Ureter (tissue), 1 donor: ENCODE data around the gene MED22. TPM values are rescaled to one million over a fixed set of nuclear protein-coding genes. Genes with fewer than 3 reads are reported as not detected.
"Not testable (repeated sequence)": the region's sequence is repeated elsewhere in the genome, so short reads cannot be mapped to it uniquely, and the experiment has no call there.

Experiments
- DNase-seq: peaks from one replicate; pipeline ENCODE4 v3.0.0-alpha.2; 2020; ENCODE audit warnings: low spot score
- total RNA-seq: library from RNA; stranded (reverse); gene quantifications from one replicate; pipeline ENCODE4 v1.2.4, GENCODE V29; 2023
- donor health status: DM: yes; HTN: yes; CAD: no.

The MED22 gene
- 31.2 TPM for total RNA-seq

GRCh38 chr9:133347985-133348717 is at the start of gene MED22, which contains the start of gene RPL7A:
TSS of gene MED22 (minus strand) at chr9:133348131. CDS start at chr9:133346662, 1,469 bp downstream.
TSS of gene RPL7A (plus strand) at chr9:133348218. CDS start at chr9:133348244, 26 bp downstream.
- peak; percentile 96 for DNase-seq

GRCh38 chr9:133397370-133397769 is 49.4 kb upstream of the MED22 start:
- DNase-seq = no peak

GRCh38 chr9:133396952-133397351 is 49.0 kb upstream of the MED22 start:
- no peak for DNase-seq

GRCh38 chr9:133394687-133395271 is 46.8 kb upstream of the MED22 start:
- DNase-seq = no peak

GRCh38 chr9:133393399-133393798 is 45.5 kb upstream of the MED22 start:
- no peak for DNase-seq

DNA sequence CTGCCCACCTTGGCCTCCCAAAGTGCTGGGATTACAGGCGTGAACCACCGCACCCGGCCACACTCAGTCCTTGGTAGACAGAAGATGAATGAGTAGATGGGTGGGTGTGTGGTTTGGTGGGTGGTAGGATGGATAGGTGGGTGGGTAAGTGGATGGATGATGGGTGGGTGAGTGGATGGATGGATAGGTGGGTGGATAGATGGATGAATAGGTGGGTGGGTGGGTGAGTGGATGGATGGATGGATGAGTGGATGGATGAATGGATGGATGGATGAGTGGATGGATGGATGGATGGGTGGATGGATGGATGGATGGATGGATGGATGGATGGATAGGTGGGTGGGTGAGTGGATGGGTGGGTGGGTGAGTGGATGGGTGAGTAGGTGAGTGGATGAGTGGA is 44.4 kb upstream of the MED22 start:
- DNase-seq = not testable (repeated sequence)

GRCh38 chr9:133391449-133391848 is 43.5 kb upstream of the MED22 start:
- DNase-seq = not testable (repeated sequence)

GRCh38 chr9:133390713-133391112 is 42.8 kb upstream of the MED22 start:
- no peak for DNase-seq

GRCh38 chr9:133389562-133389961 is 41.6 kb upstream of the MED22 start:
- DNase-seq = no peak

DNA sequence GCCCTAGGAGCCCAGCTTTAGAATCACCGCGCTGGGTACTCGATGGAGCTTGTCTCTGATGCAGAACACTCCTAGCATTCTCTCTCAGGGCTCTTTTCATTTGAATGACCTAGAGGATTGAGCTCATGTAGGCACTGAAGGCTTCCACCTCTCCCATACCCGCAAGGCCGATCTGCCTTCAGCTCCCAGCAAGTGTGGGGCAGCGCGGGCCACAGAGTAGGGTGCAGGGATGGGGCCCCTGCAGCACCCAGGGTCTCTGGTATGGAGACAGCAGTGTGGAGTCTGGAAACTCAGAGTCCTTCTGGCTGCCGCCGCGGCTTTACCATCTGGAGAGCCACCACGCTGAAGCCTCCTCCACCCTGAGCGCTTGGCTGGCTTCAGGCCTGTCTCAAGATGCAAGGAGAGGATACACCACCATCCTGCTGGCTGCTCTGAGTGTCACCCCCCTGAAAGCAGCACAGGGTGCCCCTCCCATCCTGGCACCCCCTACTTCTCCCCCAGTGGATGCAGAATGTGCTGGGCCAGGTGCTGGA is 41.2 kb upstream of the MED22 start:
- no peak for DNase-seq

DNA sequence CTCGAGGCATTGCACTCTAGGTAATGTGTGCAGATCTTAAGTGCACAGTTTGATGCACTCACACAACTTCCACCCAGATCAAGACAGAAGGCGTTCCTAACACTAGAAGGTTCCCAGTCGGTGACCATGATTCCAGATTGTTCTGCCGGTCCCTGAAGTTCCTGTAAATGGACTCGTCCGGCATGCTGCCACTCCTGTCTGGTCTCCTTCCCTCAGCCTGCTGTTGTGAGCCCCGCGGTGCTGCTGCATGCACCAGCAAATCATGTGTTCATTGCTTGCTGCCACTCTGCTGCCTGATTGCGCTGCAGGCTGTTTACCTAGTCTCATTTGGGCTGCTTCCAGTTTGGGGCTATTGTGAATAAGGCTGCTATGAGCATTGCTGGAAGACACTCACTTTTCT is 39.7 kb upstream of the MED22 start:
- DNase-seq = peak; percentile 69

DNA sequence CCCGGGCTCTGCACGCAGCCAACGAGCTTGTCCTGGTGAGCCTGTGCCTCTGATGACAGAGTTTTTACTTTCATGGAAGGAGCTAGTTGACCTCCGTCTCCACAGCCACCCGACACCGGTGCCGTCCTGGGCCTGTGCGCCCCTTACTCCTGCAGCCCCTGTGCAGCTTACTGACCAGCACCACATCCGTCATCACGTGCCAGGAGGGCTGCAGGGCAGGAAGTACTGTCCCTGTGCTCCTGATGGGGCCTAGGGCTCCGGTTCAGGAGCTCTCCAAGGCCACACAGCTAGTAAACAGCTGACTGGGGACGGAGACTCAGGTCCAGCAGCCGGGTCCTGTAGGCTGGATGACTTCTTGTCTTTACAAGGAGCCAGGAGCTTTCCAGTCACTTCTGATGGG is 38.4 kb upstream of the MED22 start:
- DNase-seq = no peak

DNA sequence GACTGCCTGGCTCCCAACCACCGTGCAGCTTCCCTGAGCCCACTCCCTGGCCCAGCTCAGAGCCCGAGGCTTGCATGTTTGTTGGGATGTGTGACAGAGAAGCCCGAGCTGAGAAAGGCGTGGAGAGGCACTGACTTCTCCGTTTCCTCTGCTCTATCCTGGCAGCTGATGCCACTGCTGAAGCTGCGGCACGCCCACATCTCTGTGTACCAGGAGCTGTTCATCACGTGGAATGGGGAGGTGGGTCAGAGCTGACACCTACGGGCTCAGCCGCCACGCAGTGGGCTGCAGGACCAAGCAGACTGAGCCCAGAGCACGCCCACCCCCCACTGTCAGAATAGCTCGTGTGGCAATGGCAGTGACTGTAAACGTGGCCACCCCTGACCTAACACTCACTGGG is 37.5 kb upstream of the MED22 start:
- no peak for DNase-seq

GRCh38 chr9:133384736-133385321 is 36.9 kb upstream of the MED22 start:
- no peak for DNase-seq

DNA sequence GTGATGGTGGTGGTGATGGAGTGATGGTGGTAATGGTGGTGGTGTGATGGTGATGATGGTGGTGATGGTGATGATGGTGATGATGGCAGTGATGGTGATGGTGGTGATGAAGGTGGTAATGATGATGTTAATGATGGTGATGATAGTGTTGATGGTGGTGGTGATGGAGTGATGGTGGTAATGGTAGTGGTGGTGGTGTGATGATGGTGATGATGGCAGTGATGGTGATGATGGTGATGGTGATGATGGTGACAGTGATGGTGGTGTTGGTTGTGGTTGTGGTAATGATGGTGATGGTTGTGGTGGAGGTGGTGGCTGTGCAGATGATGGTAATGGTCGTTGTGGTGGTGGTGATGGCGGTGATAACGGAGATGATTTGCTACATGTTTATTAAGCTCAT is 35.5 kb upstream of the MED22 start:
- no peak for DNase-seq

DNA sequence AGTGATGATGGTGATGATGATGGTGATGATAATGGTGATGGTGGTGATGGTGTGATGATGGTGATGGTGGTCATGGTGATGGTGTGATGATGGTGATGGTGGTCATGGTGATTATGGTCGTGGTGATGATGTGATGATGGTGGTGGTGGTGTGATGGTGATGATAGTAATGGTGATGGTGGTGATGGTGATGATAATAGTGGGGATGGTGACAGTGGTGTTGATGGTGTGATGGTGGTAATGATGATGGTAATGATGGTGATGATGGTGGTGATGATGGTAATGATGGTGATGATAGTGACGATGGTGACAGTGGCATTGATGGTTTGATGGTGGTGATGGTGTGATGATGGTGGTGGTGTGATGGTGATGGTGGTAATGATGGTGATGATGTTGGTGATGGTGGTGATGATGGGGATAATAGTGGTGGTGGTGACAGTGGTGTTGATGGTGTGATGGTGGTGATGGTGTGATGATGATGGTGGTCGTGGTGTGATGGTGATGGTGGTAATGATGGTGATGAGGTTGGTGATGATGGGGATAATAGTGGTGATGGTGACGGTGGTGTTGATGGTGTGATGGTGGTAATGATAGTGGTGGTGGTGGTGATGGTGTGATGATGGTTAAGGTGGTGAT is 34.7 kb upstream of the MED22 start:
- DNase-seq = no peak

DNA sequence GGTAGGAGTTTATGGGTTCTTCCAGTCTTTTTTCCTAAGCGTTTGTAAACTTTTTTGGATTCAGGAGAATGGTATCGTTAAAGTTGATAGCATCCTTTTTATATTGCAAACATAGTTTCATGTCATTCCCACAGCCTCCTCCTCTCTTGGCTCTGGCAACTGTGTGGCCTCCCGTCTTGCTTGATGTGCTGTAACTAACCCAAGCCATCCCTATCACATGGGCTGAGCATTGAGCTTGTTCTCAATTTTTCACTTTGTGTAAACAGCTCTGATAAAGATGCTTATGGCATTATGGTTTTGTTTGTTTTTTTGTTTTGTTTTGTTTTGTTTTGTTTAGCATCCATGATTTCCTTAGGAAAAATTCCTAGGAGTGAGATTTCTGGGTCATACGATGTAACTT is 32.8 kb upstream of the MED22 start:
- DNase-seq = no peak

DNA sequence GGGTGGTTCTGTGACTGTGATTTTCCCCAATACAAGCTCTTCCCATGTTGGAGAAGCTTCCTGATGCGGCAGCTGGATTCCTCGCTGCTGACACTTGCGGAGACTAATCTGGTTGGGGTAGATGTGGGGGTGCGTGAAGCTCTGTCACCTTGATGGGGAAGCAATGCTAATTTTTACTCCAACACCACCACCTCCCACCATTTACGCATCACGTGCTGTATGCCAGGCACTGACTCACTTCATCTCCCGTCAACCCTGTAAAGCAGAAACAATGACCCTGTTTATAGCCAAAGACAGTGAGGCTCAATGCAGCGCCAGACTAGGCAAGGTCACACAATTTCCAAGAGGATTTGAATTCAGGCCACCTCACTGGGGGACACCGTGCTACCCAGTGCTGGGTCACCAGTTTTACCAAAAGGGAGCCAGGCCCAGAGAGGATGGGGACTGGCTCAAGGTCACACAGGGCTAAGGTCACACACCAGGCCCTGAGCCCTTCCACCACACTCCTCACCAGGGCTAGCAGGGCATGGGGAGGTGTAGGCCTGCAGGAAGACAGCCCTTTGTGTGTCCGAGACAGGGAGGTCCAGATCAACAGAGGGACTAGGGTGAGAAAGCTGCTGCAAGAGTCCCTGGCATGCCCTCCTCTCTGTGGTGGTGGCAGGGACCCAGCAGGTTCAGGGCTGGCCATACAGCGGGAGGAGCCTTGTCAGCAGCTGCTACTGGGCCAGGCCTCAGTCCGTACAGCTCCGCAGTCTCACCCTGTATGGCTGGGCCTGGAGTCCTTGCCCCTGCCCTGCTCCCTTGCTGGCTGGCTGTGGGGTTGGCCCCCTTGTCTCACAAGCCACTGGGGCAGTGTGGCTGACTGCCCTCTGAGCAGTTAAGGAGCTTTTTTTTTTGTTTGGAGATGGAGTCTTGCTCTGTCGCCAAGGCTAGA is 31.5 kb upstream of the MED22 start:
- no peak for DNase-seq

DNA sequence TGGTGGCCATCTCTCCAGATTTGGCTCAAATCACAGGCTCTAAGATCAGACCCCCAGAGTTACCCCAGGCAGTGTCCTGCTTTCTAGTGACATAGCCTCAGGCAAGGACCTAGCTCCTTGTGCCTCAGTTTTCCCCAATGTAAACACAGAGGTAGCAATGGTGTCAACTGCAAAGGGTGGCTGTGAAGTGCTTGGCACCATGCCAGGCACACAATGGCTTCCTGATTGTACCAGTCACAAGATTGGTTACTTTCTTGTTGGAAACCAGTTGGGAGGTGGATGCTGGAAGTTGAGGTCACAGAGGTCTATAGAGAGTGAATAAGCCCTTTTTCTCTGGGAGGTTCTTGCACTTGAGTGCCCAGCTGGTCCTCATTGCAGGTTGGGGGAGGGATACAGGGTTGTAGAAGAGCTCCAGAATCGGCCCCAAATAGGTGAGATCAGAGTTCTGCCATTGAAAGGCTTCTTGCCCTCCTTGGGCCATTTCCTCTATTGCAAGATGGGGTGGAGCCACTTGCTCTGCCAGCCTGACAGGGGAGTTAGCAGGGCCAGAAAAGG is 30.6 kb upstream of the MED22 start:
- no peak for DNase-seq

DNA sequence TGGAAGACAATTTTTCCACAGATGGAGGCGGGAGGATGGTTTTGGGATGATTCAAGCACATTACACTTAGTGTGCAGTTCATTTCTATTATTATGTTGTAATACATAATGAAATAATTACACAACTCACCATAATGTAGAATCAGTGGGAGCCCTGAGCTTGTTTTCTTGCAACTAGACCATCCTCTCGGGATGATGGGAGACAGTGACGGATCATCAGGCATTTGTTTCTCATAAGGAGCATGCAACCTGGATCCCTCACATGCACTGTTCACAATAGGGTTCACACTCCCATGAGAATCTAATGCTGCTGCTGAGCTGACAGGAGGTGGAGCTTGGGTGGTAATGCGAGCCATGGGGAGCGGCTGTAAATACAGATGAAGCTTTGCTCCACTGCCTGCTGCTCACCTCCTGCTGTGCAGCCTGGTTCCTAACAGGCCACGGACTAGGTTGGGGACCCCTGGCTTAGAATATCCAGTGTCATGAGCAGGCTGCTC is 29.8 kb upstream of the MED22 start:
- no peak for DNase-seq

DNA sequence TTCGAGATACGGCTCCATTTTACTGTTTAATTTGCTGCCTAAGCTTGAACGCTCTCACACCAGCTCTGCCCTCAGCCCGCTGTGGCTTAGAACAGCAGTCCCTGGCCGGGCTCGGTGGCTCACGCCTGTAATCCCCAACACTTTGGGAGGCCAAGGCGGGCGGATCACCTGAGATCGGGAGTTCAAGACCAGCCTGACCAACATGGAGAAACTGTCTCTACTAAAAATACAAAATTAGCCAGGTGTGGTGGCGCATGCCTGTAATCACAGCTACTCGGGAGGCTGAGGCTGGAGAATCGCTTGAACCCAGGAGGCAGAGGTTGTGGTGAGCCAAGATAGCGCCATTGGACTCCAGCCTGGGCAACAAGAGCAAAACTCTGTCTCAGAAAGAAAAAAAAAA is 29.3 kb upstream of the MED22 start:
- not testable (repeated sequence) for DNase-seq
